NCI-H1105 (cell line): ENCODE results near the gene ISOC1.

Source experiments
- DNase-seq: peaks from one replicate; lab custom pipeline; 2025; lab: John Stamatoyannopoulos, UW

ISOC1 gene

DNA sequence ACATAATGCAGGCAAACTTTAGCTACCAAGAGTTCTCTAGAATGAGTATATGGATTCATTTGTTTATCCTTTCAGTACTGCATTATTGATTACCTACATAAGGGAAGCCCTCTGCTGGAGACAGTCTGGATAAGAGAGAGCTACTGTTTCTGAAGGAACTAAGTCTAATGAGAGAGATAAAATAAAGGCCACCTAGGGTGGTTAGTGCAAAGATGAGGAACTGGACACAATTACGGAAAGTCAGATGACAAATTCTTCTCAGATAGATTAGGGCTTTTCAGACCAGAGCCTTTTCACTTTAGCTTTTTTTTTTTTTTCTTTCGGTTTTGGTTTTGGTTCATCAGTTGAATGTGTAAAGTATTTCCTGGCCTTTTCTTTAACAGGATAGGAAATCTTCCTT, 31.3 kb downstream of the ISOC1 start:
- no peak for DNase-seq

DNA sequence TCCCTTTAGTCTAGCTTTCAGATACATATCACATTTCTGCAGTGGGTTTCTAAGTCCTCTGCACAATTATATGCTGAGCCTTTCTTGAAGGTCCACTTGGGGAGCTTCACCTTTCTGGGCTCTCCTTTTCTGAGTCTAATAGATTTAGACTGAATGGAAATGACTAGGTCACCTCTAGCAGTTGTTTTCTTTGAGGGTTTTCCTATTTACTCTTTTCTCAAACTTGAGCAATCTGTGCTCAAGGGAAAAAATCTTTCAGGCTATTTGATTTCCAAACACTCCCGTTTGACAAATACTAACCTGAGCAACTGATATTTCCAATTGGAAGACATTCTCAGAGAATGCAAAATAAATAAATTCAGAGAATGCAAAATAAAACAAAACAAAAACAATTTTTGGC, 39.0 kb downstream of the ISOC1 start:
- no peak for DNase-seq

DNA sequence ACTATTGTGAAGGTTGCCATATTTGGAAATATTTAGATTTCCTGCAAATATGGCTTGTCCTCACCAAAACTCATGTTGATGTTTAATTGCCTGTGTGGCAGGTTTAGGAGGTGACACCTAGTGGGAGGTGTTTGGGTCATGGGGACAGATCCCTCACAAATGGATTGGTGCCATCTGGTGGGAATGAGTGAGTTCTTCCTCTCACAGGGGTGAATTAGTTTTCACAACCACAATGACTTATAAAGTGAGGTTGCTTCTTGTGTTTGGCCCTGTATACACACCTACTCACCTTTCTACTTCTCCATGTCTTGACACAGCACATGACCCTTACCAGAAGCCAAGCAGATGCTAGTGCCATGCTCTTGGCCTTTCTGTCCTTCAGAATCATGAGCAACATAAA, 41.1 kb downstream of the ISOC1 start:
- DNase-seq, result no peak

DNA sequence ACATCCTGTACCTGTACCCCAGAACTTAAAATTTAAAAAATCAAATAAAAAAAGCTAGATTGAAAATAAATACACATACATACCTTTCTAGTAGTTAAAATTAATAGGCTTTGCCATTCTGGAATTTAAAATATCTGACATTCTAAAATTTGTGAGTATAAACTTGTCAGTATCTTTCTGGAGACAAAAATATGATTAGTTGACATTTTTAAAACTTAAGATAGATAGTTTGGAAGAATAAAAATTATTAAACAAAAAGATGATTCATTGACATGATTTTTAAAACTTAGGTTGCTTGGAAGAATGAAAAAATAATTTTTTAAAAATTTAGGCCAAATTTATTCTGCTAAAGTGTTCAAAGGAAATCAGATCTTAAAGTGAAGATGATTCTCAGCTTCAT, 43.1 kb downstream of the ISOC1 start:
- DNase-seq, result no peak

DNA sequence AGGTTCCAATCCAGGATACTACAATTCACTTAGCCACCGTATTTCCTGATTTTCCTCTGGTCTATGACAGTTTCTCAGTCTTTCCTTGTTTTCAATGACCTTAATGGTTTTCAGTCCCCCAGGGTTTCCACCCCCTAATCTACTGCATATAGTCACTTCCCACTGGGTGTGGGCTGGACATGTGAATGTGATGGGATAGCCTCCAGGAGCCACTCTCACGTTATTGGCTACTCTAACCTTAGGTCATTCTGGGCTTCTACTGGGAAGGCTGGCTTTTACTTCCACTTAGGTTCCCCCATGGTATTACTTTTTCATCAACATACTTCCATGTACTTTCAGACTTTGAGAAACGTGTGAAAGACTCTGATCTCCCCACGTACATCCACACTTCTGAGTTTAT, 46.5 kb downstream of the ISOC1 start:
- no peak for DNase-seq

DNA sequence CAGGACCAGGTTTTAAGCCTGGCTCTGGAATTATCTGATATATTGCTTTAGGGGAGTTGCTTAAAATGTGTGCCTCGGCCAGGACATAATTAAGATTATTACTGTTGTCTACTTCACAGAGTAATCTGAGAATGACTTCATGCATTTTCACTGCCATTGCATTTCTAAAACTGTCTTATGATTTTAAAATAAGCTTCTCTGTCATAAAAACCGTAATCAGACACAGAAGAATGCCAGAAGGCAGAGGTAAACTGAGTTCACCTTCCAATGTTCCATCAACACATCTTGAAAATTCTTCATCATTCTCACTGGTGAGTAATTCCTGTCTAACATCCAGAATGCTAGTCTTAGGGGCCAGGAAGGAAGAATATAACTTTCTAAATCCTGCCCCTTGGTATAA, 47.1 kb downstream of the ISOC1 start:
- no peak for DNase-seq

DNA sequence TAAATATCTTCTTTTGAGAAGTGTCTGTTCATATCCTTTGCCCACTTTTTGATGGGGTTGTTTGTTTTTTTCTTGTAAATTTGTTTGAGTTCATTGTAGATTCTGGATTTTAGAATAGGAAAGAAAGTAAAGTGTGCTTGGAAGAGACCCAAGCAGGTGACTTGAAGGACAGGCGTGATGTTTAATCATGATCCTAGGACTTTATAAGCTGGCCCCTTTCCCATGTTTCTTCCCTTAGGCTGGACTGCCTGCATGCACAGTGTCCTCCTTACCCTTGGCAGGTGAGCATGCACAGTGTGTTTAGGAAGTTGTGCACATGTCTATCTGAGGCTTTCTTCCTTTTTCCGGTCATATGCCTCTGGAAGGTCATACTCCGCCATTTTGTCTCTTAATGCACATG, 61.3 kb downstream of the ISOC1 start:
- DNase-seq, result no peak

DNA sequence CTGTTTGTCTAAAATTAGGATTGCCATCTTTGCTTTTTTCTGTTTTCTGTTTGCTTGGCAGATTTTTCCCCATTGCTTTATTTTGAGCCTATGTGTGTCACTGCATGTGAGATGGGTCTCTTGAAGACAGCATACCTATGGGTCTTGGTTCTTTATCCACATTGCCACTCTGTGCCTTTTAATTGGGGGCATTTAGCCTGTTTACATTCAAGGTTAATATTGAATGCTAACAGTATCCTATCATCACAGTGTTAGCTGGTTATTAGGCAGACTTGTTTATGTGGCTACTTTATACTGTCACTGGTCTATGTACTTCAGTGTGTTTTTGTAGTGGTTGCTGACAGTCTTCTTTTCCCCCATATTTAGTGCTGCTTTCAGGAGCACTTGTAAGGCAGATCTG, 67.3 kb downstream of the ISOC1 start:
- no peak for DNase-seq
